Mesothelial cell of epicardium (in vitro differentiated cells): ENCODE results near the gene MEX3D. TPM values are rescaled to one million over a fixed set of nuclear protein-coding genes. Genes with fewer than 3 reads are reported as not detected.
A peak's percentile ranks its signal among the peaks of the same experiment; 100 is the strongest.
"Not testable (repeated sequence)": the region's sequence is repeated elsewhere in the genome, so short reads cannot be mapped to it uniquely, and the experiment has no call there.

Experiments
- DNase-seq, 2 experiments: peaks; one replicate each; pipeline ENCODE4 v3.0.0; 2021; ENCODE audit warnings: low spot score in 2 of 2; ENCODE audit not compliant: unreplicated experiment in 2 of 2
- H3K27ac Mint-ChIP-seq: 2 replicates; pipeline ENCODE4 v1.8.0; 2021; ENCODE audit warnings: mixed read lengths
- H3K27me3 Mint-ChIP-seq: 2 replicates; pipeline ENCODE4 v1.8.0; 2021; ENCODE audit warnings: low read depth, mixed read lengths
- H3K36me3 Mint-ChIP-seq: 2 replicates; pipeline ENCODE4 v1.8.0; 2021; ENCODE audit warnings: mixed read lengths
- H3K4me1 Mint-ChIP-seq: 2 replicates; pipeline ENCODE4 v1.8.0; 2021; ENCODE audit warnings: mixed read lengths
- H3K4me3 Mint-ChIP-seq: 2 replicates; pipeline ENCODE4 v1.8.0; 2021; ENCODE audit warnings: mild to moderate bottlenecking, moderate library complexity, mixed read lengths
- H3K9me3 Mint-ChIP-seq: 2 replicates; pipeline ENCODE4 v1.8.0; 2021; ENCODE audit warnings: mixed read lengths
- total RNA-seq: library from RNA; stranded (reverse); gene quantifications from 3 replicates; pipeline ENCODE4 v1.2.1, GENCODE V29; 2021
- TF ChIP-seq, protein P1 (sequence below): fragments of 200-600 bp; sonication (generic); IDR thresholded peaks from one replicate; pipeline ENCODE4 v1.5.0; 2021; ENCODE audit warnings: antibody characterized with exemption; ENCODE audit not compliant: unreplicated experiment

The MEX3D gene
- total RNA-seq, 1 donor from 2014 or later: 91.7 TPM

- Mint-ChIP-seq H3K4me1 (no peaks in the 10 kb centered on the region), H3K36me3 (no peaks in the 10 kb centered on the region), H3K4me3 (no peak overlapping the region), H3K27ac (no peak overlapping the region), H3K27me3 (peaks cover 2% of the 10 kb centered on the region), H3K9me3 (no peaks in the 10 kb centered on the region)
- TF ChIP-seq, protein P1, sequence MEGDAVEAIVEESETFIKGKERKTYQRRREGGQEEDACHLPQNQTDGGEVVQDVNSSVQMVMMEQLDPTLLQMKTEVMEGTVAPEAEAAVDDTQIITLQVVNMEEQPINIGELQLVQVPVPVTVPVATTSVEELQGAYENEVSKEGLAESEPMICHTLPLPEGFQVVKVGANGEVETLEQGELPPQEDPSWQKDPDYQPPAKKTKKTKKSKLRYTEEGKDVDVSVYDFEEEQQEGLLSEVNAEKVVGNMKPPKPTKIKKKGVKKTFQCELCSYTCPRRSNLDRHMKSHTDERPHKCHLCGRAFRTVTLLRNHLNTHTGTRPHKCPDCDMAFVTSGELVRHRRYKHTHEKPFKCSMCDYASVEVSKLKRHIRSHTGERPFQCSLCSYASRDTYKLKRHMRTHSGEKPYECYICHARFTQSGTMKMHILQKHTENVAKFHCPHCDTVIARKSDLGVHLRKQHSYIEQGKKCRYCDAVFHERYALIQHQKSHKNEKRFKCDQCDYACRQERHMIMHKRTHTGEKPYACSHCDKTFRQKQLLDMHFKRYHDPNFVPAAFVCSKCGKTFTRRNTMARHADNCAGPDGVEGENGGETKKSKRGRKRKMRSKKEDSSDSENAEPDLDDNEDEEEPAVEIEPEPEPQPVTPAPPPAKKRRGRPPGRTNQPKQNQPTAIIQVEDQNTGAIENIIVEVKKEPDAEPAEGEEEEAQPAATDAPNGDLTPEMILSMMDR: no peak
- no peak for DNase-seq
Observed at GRCh38 chr19:1551068-1552040, 16.8 kb downstream of the MEX3D start.

DNA sequence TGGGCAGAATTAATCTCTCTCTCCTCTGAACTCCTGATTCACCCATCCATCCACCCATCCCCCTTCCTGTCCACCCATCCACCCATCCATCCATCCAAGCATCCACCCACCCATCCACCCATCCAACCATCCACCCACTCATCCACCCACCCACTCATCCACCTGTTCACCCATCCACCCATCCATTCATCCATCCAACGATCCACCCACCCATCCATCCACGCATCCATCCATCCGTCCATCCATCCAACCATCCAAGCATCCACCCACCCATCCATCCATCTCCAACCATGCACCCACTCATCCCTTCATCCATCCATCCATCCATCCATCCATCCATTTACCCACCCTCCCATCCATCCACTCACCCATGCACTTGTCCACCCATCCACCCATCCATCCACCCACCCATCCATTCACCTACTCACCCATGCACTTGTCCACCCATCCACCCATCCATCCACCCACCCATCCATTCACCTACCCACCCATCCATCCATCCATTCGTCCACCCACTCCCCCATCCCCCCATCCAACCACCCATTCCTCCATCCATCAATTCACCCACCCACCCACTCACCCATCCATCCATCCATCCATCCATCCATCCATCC lies 18.7 kb downstream of the MEX3D start:
- Mint-ChIP-seq H3K9me3 (no peaks in the 10 kb centered on the region), H3K4me1 (peaks cover 3% of the 10 kb centered on the region), H3K36me3 (no peaks in the 10 kb centered on the region), H3K4me3 (no peak overlapping the region), H3K27me3 (peaks cover 17% of the 10 kb centered on the region), H3K27ac (no peak overlapping the region)
- TF ChIP-seq, protein P1: no peak
- no peak for DNase-seq

GRCh38 chr19:1540365-1540925 lies 27.7 kb downstream of the MEX3D start:
- H3K4me1 Mint-ChIP-seq: peaks cover 6% of the 10 kb centered on the region

GRCh38 chr19:1539749-1540148 lies 28.4 kb downstream of the MEX3D start:
- not testable (repeated sequence) for H3K9me3 Mint-ChIP-seq, DNase-seq, H3K4me1 Mint-ChIP-seq, H3K4me3 Mint-ChIP-seq, H3K36me3 Mint-ChIP-seq, H3K27ac Mint-ChIP-seq
- H3K27me3 Mint-ChIP-seq: peaks cover 29% of the 10 kb centered on the region

More at GRCh38 chr19:1540365-1540925, 27.7 kb downstream of the MEX3D start:
- Mint-ChIP-seq H3K27me3 (peaks cover 28% of the 10 kb centered on the region), H3K4me3 (no peak overlapping the region), H3K27ac (peak overlapping the region; percentile 48), H3K9me3 (no peaks in the 10 kb centered on the region), H3K36me3 (no peaks in the 10 kb centered on the region)
- DNase-seq: no peak
- TF ChIP-seq, protein P1: no peak

GRCh38 chr19:1538978-1539377 lies 29.1 kb downstream of the MEX3D start:
- TF ChIP-seq, protein P1: no peak
- Mint-ChIP-seq H3K36me3 (no peaks in the 10 kb centered on the region), H3K4me1 (peaks cover 6% of the 10 kb centered on the region), H3K9me3 (no peaks in the 10 kb centered on the region), H3K27me3 (peaks cover 24% of the 10 kb centered on the region), H3K27ac (no peak overlapping the region), H3K4me3 (no peak overlapping the region)
- DNase-seq: no peak

DNA sequence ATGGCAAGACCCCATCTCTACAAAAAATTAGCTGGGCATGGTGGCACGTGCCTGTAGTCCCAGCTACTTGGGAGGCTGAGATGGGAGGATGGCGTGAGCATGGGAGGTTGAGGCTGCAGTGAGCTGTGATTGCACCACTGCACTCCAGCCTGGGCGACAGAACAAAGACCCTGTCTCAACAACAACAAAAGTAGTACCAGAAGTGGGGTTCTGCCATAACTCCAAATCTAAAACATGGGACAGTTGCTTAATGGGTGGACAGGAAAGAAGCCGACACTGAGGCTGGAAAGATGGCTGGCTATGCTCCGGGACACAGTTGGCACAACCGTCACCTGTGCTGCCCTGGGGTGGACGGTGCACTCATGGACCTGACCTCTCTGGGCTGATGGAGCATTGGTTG lies 32.4 kb downstream of the MEX3D start:
- H3K27me3 Mint-ChIP-seq: peaks cover 21% of the 10 kb centered on the region
- H3K36me3 Mint-ChIP-seq, H3K4me3 Mint-ChIP-seq, DNase-seq, H3K27ac Mint-ChIP-seq, H3K9me3 Mint-ChIP-seq, H3K4me1 Mint-ChIP-seq: not testable (repeated sequence)
